NCI-H1436 (cell line): ENCODE data around the gene PTGR3.

Source experiments
- DNase-seq: peaks from one replicate; lab custom pipeline; 2025; lab: John Stamatoyannopoulos, UW

The PTGR3 gene

GRCh38 chr18:75209129-75209950 lies at the start of gene PTGR3:
Gene PTGR3, minus strand, starts transcription at chr18:75209139. Its CDS starts 81 bp downstream, at chr18:75209058.
- DNase-seq: peak; percentile 83

DNA sequence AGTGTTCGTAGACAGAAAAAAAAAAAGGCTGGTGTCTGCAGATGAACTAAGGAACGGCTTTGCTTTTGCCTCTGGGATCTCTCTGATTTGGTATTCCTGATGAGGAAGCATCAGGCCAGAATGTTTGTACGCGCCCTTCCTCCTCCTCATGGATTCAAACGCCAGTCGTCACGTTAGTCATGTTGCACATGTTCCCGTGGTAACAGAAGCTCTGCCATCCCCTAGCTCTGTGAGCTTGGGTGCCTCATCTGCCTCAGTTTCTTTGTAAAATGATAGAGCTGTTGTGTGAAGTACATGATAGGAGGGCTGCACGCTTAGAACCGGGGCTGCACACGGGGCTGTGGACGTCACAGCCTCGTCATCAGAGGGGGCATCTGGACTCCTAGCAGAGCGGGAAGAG lies 48.7 kb upstream of the PTGR3 start:
- no peak for DNase-seq

- DNase-seq: no peak
These were observed 47.4 kb upstream of the PTGR3 start for GRCh38 chr18:75256376-75256775.

DNA sequence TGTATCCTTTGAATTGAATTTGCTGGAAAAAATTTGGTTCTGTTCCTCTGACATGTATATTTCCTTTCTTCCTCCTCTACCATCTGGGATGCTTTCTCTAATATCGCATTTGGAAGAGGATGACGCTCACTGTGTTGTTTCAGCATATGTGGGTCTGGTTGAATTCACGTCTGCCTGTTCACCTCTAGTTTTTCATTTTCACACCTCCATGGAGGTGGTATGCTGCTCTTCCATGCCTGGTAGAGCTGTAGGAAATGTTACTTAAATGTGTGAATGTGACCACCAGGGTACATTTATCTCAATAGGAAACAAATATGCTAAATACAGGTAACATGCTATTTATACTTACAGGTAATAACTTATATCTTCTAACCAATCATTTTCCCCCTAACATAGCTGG lies 46.2 kb upstream of the PTGR3 start:
- DNase-seq: no peak

- DNase-seq: no peak
These were observed 44.8 kb upstream of the PTGR3 start for GRCh38 chr18:75253784-75254183.

DNA sequence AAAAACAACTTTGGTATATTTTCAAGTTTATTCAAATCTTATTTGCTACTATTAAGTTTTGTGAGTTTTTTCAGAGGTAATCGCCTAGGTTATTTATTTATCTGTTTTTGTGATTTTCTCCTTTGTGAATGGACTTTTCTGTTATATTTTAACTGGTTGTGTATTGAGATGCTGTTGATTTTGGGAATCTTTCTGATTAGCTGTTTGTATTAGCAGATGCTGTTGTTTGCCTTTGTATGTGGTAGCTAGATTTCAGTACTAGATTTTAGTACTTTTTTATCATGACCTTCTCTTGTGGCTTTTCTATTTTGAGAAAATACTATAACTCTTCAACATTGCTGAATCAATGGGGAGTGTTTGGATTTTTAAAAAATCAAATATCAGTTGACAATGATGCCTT lies 44.1 kb upstream of the PTGR3 start:
- DNase-seq: no peak

DNA sequence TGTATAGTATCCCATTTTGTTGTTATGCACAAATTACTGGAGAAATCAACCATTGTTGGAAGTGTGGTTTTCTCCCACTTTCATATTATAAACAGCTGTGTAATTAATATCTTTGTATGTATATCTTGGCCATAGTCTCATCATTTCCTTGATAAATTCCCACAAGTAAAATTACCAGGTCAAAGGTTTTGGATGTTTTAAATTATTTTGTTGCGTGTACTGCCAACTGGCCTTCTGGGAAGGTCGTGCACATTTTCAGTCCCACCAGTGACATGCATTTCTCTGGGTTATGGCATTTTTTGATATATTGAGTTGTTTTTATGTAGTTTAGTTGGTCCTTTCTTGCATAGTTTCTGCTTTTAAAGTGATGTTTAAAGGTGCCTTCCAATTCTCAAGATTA lies 43.2 kb upstream of the PTGR3 start:
- no peak for DNase-seq

- no peak for DNase-seq
These were observed 42.5 kb upstream of the PTGR3 start for GRCh38 chr18:75251466-75251865.

DNA sequence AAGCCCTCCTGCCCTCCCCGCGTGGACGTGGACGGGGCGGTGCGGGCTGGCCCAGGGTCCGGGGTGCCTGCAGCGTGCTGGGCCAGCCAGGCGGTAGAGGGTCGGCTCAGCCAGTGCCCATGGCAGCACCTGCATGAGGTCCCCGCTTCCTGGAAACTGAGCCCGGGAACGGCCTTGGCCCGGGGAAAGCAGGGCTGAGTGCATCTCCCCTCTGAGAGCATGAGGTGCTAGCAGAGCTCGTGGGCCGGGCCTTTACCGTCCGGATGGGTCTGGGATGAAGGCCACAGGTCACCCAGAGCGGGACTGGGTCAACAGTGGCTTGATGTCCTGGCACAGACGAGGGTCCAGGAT lies 41.5 kb upstream of the PTGR3 start:
- no peak for DNase-seq

DNA sequence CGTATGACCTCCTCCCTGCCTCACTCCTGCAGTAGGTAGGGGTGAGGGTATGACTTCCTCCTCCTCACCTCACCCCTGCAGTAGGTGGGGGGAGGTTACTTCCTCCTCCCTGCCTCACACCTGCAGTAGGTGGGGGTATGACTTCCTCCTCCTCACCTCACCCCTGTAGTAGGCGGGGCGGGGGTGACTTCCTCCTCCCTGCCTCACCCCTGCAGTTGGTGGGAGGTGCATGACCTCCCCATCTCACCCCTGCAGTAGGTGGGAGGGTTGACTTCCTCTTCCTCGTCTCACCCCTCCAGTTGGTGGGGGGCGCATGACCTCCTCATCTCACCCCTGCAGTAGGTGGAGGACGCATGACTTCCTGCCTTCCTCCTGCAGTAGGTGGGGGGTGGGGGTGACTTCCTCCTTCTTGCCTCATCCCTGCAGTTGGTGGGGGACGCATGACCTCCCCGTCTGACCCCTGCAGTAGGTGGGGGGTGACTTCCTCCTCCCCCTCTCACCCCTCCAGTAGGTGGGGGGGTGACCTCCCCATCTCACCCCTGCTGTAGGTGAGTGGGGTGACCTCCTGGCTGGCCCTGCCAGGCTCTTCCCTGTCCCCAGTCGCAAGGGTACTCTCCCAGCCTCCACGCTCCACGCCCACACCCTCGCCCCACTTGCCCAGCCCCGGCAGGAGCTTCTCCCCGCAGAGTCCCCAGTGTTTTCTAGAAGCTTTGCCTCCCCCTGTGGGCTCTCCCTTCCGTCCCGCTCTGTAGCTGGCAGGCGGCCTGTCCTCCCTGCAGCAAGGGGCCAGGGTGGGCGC lies 40.9 kb upstream of the PTGR3 start:
- DNase-seq: no peak

DNA sequence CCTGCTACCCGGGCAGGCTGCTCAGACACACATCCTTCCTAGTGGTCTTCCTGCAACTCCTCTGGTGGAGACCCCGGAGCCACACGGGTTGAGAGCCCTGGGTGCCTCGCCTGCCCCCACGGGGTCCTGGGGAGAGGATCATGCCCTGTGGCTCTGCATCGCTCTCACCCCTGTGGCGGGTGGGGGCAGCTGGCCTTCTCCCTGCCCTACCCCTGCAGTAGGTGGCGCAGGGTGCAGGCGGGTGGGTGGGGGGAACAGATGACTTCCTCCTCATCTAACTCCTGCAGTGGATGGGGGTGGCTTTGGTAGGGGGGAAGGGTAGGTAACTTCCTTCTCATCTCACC lies 40.2 kb upstream of the PTGR3 start:
- DNase-seq: no peak

- DNase-seq: peak; percentile 28
These were observed 39.7 kb upstream of the PTGR3 start for GRCh38 chr18:75248426-75249174.

DNA sequence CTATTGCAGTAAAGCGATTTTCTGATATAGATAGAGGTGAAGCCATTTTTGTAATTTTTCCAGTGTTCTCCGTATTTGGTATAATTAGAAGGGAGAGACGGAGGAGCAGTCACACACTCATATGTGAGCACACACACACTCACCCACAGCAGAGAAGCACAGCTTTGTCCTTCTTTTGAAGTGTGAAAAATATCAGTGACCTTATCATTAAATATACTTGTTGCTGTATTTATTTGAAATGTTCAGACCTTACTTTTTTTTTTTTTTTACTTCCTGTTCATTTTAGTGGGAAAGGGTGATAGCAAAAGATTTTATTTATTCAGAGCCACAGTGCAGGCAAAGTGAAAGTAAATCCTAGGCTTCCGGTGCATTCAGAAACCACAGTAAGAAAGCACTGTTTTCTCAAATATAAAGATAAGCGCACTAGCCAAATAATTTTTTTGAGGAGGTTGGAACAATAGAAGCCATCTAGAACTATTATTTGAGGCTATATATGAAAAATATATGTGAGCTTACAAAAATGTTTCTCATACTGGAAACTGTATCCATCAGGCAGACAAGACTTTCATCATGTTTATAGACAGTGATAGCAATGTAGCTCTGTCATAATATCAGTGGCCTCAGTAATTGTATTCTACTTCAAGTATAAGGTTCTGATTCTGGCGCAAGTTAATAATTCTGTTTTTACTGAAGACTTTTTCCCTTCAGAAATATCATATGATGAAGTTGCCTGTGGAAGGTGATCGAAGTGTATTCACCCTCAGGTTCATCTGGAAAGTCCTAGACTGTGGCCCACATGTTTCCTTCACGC lies 38.9 kb upstream of the PTGR3 start:
- no peak for DNase-seq

DNA sequence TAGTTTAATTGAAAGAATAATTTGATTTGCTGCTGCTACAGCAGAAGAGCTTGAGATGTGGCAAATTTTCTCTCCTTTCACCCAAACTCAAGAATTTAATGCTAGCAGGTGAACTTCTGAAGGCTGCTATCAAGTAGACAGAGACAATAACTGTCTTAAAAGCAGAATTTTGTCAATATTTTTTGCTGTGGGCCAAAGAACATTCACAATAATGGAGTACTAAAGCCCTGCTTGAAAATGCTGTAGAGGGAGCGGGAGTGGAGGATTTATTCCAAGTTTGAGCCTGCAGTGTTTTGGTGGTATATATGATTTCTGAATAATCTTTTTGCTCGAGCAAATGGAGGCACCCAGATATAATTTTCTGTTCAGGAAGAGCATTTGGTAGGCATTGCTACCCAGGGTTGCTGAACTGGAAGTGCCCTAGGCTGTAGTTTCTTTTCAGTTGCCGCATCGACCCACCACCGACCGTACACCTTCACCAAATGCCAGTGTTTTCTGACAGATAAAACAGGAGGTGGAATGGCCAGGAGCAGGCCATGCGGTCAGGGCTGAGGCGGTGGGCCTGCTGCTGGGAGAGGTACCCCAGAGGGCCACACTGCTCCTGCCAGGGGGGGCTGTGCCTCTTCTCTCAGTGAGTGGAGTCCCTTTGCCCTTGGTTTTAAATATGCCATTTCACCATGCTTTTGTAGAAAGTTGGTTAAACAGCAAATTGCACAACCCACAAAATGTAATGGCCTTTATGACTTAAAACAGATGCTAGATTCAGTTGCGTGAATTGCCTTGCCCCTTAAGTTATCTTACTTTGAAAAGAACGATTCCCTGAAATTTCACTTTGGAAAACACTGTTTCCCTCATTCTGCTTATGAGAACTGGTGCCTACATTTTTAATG lies 38.0 kb upstream of the PTGR3 start:
- no peak for DNase-seq

DNA sequence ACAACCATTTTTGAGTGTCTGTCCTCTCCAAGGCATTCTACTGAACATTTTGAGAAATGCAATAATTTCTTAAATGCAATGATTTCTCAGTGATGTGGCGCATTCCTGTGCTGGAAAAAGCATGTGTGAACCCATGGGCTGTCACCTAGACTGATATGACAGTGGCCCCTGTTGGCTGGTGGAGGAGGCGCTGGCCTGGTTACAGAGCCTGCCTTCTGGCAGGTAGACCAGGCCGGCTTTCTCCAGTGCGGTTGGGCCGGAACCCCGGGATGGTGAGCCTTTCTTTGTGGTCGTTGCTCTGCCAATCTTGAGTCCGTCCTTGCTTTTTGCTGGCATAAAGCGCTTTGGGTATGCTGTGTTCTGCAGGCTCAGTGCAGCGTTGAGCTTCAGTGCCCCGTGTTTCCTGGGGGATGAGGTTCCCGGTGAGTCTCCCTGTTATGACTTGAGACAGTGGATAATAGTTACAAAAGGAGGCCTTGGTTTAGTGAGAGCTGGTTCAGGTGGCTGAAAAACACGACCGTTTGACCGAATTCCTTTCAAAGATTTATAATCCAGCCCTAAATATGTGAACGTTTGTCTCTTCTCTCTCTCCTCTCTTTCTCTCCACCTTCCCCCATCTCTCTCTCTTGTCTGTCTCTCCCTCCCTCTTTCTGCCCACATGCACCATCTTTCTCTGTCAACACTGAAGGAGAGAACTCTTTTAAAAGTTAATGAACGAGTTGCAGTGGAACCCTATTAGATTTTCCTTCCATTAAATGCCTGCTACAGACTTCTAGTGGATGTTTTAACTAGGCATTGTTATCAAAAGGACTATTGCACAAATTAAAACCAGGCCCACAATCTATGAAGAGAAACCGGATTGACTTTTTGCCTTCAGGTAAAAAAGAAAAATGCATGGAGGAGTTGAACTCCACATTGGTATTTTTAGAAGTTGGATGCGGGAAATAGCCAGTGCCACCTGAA lies 35.7 kb upstream of the PTGR3 start:
- no peak for DNase-seq

DNA sequence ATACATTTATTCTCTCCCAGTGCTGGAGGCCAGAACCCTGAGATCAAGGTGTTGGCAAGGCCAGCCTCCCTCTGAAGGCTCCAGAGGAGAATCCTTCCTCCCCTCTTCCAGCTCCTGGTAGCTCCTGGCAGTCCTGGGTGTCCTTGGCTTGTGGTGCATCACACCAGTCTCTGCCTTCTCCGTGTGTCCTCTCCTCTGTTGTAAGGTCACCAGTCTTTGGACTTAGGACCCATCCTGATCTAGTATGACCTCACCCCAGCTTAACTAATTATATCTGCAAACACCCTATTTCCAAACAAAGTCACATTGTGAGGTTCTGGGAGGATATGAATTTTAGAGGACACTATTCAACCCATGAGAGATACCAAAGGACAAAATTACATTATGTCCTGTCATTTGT lies 32.8 kb upstream of the PTGR3 start:
- DNase-seq: no peak

DNA sequence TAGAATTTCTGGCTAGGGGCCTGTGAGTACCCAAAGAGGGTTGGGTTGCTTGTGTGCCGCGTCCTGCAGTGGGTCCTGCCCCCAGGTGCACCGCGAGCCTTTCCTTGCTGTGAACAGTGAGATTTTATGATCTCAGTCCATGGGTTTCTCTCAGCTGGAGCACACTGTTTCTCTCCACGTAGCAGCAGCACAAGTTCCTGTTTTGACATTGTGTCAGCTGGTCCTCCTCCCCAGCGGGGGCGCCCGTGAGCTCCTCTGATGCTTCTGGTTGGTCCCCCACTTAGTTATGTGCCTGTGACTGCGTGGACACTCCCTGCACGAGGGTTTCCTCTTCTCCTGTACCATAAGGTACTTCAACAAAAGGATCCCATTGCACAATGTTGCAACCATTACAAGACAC lies 31.5 kb upstream of the PTGR3 start:
- no peak for DNase-seq

DNA sequence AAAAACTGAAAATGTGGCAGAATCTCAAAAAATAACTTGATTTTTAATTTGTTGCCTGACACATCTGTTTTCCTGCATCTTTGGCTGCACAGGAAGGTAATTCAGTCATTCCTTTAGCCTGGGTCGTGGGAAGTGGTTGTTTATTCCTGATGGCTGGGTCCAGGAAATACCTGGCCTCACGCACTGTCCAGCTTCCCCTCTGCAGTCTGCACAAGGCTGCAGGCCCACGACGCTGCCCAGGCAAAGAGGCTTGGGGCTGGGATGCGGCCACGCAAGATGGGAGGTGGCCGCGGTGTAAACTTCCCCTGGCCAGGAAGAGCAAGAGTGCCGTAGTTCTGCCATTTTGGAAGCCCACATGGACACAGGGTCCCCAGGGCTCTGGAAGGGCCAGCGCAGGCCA lies 29.8 kb upstream of the PTGR3 start:
- DNase-seq: no peak

DNA sequence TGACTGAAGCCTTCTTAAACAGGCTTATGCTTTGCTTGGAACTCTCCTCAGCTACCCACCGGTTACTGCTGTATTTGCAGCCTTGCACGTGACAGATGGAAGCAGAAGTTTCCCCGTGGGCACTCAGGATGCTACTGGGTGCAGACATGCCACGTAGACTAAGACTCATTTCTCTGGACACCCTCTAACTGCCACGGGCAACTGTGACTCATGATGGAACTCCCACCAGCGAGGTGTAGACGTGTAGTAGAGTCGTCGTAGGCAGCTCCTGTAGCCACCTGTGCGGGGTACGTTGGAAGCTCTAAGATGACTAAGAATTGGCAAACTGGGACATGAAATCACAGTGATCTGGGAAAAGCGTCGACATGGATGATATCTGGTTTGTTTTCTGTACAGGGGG lies 29.2 kb upstream of the PTGR3 start:
- no peak for DNase-seq

- DNase-seq: no peak
These were observed 27.0 kb upstream of the PTGR3 start for GRCh38 chr18:75235896-75236295.
